Thoracic aorta (tissue), 2 donors: ENCODE measurements around the gene SLC36A3. TPM values are rescaled to one million over a fixed set of nuclear protein-coding genes. Genes with fewer than 3 reads are reported as not detected.

Experiments used
- ATAC-seq: fragments of 150-250 bp; one replicate; pipeline ENCODE4 v1.8.0; 2017; ENCODE audit warnings: low read depth; ENCODE audit not compliant: insufficient number of reproducible peaks, low FRiP score
- DNase-seq: peaks from one replicate; pipeline ENCODE4 v3.0.0-alpha.2; 2020; ENCODE audit warnings: low spot score
- H3K27ac ChIP-seq, 2 donors: fragments of 200-600 bp; sonication (generic); 1 replicate in 1 of 2; 2 replicates in 1 of 2; pipeline ENCODE4 v1.5.1; 2016; ENCODE audit warnings: mild to moderate bottlenecking in 2 of 2, moderate library complexity in 2 of 2
- H3K27me3 ChIP-seq: fragments of 200-600 bp; sonication (generic); replicated peaks from 2 replicates; pipeline ENCODE4 v1.6.0; 2016; ENCODE audit warnings: mild to moderate bottlenecking; ENCODE audit not compliant: insufficient read depth
- H3K36me3 ChIP-seq: fragments of 200-600 bp; sonication (generic); one replicate; pipeline ENCODE4 v1.5.1; 2016
- H3K4me1 ChIP-seq, 2 donors: fragments of 200-600 bp; sonication (generic); 1 replicate in 1 of 2; 2 replicates in 1 of 2; pipeline versions ENCODE4 v1.5.1 to v1.6.0; 2016; ENCODE audit warnings: low read depth in 2 of 2, mild to moderate bottlenecking in 1 of 2; ENCODE audit not compliant: control insufficient read depth in 1 of 2
- H3K4me3 ChIP-seq: fragments of 200-600 bp; sonication (generic); 2 replicates; pipeline ENCODE4 v1.5.1; 2016; ENCODE audit warnings: mild to moderate bottlenecking
- H3K9me3 ChIP-seq: fragments of 200-600 bp; sonication (generic); 2 replicates; pipeline ENCODE4 v1.5.1; 2016
- CTCF ChIP-seq: fragments of 200-600 bp; sonication (generic); IDR thresholded peaks from one replicate; pipeline ENCODE4 v1.5.1; 2019; ENCODE audit warnings: antibody characterized with exemption
- total RNA-seq, 2 donors: library from RNA; depleted of rRNA; stranded (reverse); fragments of >200 nt; gene quantifications; one replicate each; pipeline versions ENCODE4 v1.1.0 to v1.2.3, GENCODE V29; 2016

Gene SLC36A3
- total RNA-seq, 2 donors from 2014 or later = not detected

DNA sequence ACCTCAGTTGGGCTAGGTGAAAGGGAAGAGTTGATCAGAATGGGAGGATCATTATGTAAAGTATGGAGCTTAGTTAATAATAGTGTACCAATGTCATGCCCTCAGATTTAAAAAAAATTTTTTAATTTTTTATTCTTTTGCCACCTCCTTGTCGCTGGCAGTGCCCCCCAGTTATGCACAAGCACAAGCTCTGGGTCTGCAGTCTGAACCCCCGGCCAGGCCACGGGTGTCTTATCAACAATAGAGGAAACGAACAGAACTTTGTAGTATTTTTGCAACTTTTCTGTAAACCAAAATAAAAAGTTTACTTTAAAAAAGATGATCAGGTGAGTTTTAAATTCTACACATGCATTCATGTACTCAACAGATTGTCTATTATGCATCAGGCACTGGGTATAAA lies 51.9 kb downstream of the SLC36A3 start:
- no peak for TF ChIP-seq CTCF
- H3K27me3 ChIP-seq = no peaks in the 10 kb centered on the region
- no peak for DNase-seq
- H3K27ac ChIP-seq = no peak overlapping the region
- no peaks in the 10 kb centered on the region for H3K36me3 ChIP-seq
- H3K9me3 ChIP-seq = no peaks in the 10 kb centered on the region
- H3K4me1 ChIP-seq = peaks cover 10 to 24% of the 10 kb centered on the region in 2 donors
- ATAC-seq = no peak
- no peak overlapping the region for H3K4me3 ChIP-seq

DNA sequence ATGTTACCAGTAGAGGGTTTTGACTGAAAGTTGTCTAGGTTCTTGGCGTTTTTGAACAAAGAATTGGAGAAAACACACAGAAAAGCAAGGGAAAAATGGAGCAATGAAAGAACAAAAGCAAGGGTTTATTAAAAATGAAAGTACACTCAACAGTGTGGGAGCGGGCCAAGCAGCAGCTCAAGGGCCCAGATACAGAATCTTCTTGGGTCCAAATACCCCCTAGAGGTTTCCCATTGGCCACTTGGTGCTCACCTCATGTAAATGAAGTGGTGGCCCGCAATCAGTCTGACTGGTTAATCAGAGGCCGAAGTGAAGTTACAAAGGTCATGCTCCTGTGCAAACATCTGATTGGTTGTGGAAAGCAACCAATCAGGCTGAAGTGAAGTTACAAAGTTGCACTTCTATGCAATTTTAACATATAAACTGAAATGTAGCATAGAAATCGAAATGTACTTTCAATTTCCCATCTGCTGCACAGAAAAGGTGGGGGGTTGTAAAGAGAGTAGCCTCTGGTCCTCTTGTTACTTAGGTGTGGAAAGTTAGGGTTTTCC lies 52.5 kb downstream of the SLC36A3 start:
- ATAC-seq (no peak), DNase-seq (no peak)

DNA sequence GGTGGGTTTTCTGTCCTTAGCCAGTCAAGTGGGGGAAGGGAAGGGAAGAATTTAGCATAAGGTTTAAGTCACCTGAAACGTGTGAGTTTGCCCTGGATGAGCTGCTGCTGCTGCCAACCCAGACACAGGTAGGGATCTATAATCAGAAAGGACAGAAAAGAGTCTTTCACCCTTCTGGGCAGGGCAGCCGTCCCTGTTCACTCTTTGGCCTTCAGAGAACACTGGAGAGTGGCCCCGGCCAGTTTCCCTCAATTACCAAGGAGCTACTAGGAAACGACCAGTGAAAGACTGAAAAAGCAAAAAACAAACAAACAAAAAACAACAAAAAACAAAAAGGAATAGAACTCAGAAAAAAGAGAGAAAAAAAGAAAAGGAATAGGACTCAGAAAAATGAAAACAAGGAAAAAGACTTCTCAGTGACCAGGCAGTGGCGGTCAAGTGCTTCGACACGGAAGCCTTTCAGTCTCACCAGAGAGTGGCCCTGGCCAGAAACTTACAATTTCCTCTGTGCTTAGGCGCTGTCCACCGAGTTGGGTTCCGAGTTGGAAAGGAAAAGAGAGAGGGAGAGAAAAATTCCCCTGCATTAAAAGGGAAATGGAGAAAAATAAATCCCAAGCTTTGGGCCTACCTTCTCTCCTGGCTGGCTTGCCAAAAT lies 53.1 kb downstream of the SLC36A3 start:
- H3K4me3 ChIP-seq = no peak overlapping the region
- peaks cover 10 to 21% of the 10 kb centered on the region in 2 donors for H3K4me1 ChIP-seq
- H3K9me3 ChIP-seq = no peaks in the 10 kb centered on the region
- DNase-seq = no peak
- no peak overlapping the region for H3K27ac ChIP-seq
- TF ChIP-seq CTCF = no peak
- H3K36me3 ChIP-seq = no peaks in the 10 kb centered on the region
- ATAC-seq = no peak
- no peaks in the 10 kb centered on the region for H3K27me3 ChIP-seq

More for the DNA sequence above, 52.5 kb downstream of the SLC36A3 start:
- Histone ChIP-seq H3K9me3 (no peaks in the 10 kb centered on the region), H3K27me3 (no peaks in the 10 kb centered on the region), H3K4me3 (no peak overlapping the region), H3K36me3 (no peaks in the 10 kb centered on the region), H3K27ac (no peak overlapping the region), H3K4me1 (peaks cover 10 to 24% of the 10 kb centered on the region in 2 donors)
- no peak for TF ChIP-seq CTCF

DNA sequence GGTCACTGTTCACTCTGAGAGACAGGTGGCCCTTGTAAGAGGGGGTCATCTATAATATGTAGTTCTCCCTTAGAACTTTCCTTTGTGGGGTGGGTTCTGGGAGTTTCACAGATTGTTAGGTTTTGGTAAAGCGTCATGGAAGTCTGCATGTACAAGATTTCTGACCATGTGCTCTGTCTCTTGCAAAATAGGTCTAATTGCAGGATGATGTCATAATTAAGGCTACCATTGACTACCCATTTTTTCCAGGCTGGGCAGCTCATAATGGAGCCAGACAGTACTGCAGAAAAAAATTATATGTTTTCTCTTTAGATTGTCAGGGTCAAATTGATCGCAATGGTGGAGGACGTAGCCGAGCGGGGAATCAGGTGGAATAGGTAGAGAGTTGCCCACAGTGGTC lies 54.3 kb downstream of the SLC36A3 start:
- Histone ChIP-seq H3K4me3 (no peak overlapping the region), H3K27me3 (no peaks in the 10 kb centered on the region), H3K9me3 (no peaks in the 10 kb centered on the region), H3K27ac (no peak overlapping the region), H3K36me3 (no peaks in the 10 kb centered on the region), H3K4me1 (peaks cover 7 to 10% of the 10 kb centered on the region in 2 donors)
- ATAC-seq = no peak
- no peak for DNase-seq
- no peak for TF ChIP-seq CTCF

DNA sequence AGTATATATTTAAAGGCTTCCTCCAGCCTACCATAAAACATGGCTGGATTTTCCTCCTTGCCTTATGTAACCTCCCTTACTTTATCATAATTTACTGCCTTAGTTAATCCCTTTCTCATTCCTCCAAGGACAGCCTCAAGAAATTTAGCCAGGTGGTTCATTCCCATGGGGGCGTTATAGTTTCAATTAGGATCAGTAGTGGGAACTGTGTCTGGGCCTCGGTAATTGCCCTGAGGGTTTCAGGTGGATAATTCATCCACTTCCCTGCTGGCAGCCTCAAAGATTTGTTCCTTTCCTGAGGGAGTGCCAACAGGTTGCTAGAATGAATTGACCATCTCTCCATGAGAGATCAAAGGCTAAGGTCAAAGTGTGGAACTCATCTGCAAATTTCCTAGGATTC lies 54.9 kb downstream of the SLC36A3 start:
- ATAC-seq (no peak), DNase-seq (no peak)
- Histone ChIP-seq H3K27ac (no peak overlapping the region), H3K9me3 (no peaks in the 10 kb centered on the region), H3K4me3 (no peak overlapping the region), H3K36me3 (no peaks in the 10 kb centered on the region), H3K4me1 (peaks cover 4% of the 10 kb centered on the region in 2 donors), H3K27me3 (no peaks in the 10 kb centered on the region)
- TF ChIP-seq CTCF = no peak
